Activated T-cell treated with anti-CD3 and anti-CD28 coated beads for 1 hour (primary cell): ENCODE results near the gene GALNT11.
"Not testable (repeated sequence)": the region's sequence is repeated elsewhere in the genome, so short reads cannot be mapped to it uniquely, and the experiment has no call there.

ENCODE experiments used
- DNase-seq: peaks from one replicate; pipeline ENCODE4 v3.0.0-alpha.2; 2020; ENCODE audit warnings: low read depth

Gene GALNT11

DNA sequence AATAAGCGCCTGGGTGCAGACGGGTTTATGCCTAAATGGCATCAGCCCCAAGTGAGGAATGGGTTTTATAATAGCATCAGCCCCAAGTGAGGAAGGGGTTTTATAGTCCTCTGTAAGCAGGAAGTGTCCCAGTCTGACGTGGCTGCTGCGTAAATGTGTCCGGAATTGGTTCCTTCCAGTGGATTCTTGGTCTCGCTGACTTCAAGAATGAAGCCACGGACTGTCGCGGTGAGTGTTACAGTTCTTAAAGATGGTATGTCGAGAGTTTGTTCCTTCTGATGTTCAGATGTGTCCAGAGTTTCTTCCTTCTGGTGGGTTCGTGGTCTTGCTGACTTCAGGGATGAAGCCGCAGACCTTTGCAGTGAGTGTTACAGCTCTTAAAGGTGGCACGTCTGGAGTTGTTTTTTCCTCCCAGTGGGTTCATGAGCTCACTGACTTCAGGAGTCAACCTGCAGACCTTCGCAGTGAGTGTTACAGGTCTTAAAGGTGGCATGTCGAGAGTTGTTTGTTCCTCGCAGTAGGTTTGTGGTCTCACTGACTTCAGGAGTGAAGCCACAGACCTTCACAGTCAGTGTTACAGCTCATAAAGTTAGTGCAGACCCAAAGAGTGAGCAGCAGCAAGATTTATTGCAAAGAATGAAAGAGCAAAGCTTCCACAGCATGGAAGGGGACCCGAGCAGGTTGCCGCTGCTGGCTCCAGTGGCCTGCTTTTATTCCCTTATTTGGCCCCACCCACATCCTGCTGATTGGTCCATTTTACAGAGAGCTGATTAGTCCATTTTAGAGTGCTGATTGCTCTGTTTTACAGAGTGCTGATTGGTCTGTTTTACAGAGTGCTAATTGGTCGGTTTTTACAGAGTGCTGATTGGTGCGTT lies 2.3 kb downstream of the GALNT11 start:
- not testable (repeated sequence) for DNase-seq

DNA sequence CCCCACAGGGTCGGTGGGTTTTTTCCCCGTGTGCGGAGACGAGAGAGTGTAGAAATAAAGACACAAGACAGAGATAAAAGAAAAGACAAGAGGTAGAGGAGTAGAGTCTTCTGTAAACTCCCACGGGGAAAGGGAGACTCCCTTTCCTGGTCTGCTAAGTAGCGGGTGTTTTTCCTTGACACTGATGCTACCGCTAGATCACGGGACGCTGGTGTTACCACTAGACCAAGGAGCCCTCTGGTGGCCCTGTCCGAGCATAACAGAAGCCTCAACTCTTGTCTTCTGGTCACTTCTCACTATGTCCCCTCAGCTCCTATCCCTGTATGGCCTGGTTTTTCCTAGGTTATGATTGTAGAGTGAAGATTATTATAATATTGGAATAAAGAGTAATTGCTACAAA lies 4.6 kb downstream of the GALNT11 start:
- not testable (repeated sequence) for DNase-seq

DNA sequence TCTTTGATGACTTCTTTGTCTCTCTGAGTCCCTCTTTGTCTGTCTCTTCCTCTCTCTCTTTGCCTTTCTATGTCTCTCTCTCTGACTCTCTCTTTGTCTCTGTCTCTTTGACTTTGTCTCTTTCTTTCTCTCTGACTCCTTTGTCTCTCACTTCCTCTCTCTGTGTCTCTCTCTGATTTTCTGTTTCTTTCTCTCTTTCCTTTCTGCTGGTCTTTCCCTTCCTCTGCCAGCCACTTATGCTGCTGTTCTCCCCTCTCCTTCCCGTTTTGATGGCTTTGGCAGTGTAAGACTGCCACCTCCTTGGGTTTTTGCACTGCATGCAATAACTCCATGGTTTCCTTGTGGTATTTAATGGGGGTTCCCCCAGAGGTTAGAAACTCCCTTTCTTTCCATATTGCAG lies 5.2 kb downstream of the GALNT11 start:
- not testable (repeated sequence) for DNase-seq

DNA sequence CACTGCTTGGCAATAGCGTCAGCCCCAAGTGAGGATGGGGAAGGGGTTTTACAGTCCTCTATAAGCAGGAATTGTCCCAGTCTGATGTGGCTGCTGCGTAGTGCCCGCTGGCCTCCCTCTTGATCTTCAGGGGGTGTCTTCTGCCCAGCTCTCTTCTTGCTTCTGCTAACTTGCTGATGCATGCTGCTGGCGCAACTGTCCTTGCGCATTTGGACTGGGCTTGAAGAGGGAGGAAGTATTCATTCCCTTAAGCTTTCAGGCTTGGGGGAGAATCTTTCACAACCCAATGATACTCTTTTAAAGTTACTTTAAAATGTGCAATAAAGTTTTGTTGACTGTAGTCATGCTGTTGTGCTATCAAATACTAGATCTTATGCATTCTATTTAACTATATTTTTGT lies 10.3 kb downstream of the GALNT11 start:
- DNase-seq = no peak

DNA sequence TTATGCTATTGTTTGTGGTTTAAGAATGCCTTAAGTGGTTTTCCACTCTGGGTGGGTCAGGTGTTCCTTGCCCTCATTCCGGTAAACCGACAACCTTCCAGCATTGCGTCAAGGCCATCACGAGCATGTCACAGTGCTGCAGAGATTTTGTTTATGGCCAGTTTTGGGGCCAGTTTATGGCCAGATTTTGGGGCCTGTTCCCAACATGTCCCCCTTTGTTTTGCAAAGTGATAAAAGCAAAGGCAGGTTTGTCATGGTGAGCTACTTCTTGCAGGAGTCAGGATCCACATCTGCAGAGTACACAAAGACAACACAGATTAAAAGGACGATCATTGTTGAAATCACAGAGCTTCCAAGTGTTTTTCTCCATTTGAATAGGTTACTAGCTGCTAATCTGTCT lies 12.9 kb downstream of the GALNT11 start:
- DNase-seq = not testable (repeated sequence)

DNA sequence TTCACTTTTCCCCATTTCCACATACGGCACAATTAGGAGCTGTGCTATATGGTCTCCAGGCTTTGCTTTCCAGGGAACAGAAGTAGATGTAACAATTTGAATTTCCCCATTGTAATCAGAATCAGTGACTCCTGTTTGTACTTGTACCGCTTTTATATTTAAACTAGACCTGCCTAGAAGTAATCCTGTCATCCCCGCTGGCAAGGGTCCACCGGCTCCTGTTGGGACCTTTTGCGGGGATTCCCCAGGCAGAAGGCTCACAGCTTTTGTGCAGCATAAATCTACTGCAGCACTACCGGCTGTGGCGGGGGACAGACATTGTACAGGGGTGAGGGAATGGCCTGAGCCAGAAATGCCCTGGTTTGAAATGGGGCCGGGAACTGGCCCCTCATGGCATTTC lies 17.6 kb downstream of the GALNT11 start:
- not testable (repeated sequence) for DNase-seq

DNA sequence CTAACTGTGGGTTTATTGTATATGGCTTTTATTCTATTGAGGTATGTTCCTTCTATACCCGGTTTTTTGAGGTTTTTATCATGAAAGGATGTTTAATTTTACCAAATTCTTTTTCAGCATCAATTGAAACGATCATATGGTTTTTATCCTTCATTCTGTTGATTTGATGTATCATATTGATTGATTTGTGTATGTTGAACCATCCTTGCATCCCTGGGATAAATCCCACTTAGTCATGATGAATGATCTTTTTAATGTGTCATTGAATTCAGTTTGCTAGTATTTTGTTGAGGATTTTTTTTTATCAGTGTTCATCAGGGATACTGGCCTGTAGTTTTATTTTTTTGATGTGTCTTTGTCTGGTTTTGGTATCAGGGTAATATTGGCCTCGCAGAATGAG lies 19.4 kb downstream of the GALNT11 start:
- not testable (repeated sequence) for DNase-seq

DNA sequence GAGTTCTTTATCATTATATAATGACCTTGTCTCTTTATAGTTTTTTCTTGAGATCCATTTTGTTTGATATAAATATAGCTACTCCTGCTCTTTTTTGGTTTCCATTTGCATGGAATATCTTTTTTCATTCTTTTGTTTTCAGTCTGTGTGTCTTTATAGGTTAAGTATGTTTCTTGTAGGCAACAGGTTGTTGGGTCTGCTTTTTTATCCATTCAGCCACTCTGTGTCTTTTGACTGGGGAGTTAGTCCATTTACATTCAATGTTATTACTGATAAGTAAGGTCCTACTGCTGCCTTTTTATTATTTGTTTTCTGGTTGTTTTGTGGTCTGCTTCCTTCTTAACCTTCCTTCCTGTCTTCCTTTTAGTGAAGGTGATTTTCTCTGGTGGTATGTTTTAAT lies 21.1 kb downstream of the GALNT11 start:
- DNase-seq = no peak

DNA sequence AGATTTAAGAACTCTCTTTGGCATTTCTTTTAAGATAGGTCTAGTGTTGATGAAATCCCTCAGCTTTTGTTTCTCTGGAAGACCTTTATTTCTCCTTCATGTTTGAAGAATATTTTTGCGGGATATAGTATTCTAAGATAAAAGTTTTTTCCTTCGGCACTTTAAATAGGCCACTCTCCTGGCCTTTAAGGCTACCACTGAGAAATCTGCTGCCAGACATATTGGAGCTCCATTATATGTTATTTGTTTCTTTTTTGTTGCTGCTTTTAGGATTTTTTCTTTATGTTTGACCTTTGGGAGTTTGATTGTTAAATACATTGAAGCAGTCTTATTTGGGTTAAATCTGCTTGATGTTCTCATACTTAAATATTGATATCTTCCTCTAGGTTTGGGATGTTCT lies 22.6 kb downstream of the GALNT11 start:
- DNase-seq = no peak

DNA sequence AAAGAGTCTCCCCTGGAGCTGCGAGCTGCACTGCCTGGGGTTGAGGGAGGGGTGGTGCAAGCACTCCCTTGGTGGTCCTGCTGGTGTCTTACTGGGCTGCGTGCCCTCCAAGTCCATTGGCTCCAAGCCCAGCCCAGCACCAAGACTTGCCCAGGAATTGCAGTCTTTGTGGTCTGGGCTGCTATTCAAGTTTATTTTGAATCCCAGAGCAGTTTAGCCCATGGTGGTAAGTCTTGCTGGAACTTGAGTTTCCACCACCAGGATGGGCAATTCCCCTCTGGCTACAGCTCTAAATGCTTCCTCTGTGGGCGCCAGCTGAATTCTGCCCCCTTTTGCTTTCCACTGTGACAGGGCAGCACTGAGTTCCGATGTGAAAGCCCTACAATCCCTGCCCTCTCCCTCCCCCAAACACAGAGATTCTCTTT lies 25.1 kb downstream of the GALNT11 start:
- DNase-seq = no peak

DNA sequence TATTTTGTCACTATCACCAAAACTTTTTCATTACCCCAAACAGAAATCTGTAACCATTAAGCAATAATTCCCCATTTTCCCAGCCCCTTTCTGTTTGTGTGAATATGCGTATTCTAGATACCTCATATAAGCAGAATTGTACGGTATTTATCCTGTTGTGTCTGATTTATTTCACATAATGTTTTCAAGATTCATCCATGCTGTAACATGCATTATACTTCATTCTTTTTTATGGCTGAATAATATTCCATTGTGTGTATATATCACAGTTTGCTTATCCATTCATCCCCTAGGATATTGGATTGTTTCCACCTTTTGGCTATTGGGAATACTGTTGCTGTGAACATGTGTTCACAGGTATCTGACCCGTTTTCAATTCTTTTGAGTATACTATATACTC lies 26.5 kb downstream of the GALNT11 start:
- no peak for DNase-seq

DNA sequence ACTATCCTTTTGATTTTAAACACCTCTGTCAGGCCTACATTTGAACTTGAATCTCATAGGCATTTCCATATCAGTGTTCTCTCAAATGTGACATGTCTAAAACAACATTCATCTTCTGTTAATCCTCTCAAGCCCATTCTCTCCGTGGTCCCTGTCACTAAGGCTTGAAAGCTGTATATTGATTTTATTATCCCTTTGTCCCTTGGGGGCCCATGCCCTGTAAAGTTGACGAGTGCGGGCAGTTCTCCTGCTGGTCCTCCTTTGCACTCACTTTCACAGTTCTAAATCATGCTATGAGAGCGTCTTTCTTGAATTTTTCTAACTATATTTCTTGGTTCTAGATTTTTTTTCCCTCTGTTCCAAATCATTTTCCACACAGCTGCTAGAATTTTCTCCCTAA lies 27.3 kb downstream of the GALNT11 start:
- no peak for DNase-seq

DNA sequence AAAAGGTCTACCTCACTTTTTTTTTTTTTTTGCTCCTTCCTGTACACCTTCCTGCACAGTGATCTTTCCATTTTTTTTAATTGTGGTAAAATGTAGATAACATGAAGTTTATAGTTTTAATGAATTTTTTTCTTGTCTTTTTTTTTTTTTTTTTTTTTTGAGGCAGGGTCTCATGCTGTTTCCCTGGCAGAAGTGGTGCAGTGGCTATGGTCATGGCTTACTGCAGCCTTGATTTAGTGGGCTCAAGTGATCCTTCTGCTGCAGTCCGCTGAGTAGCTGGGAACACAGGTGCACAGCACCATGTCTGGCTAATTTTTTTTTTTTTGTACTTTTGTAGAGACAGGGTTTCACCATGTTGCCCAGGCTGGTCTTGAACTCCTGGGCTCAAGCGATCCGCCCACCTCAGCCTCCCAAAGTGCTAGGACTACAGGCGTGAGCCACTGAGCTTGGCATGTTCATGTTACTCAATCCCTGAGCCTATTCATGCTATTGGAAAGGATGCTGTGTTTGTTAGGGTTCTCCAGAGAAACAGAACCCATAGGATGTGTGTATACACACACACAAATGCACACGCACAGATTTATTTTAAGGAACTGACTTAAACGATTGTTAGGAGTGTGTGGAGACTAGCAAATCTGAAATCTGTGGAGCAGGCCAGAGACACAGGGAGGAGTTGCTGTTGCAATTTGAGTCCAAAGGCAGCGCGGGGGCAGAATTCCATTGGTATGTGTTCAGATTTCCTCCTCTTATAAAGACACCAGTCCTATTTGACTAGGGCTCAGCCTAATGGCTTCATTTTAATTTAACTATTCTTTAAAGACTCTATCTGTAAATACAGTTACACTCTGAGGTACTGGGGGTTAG lies 29.1 kb downstream of the GALNT11 start:
- no peak for DNase-seq

DNA sequence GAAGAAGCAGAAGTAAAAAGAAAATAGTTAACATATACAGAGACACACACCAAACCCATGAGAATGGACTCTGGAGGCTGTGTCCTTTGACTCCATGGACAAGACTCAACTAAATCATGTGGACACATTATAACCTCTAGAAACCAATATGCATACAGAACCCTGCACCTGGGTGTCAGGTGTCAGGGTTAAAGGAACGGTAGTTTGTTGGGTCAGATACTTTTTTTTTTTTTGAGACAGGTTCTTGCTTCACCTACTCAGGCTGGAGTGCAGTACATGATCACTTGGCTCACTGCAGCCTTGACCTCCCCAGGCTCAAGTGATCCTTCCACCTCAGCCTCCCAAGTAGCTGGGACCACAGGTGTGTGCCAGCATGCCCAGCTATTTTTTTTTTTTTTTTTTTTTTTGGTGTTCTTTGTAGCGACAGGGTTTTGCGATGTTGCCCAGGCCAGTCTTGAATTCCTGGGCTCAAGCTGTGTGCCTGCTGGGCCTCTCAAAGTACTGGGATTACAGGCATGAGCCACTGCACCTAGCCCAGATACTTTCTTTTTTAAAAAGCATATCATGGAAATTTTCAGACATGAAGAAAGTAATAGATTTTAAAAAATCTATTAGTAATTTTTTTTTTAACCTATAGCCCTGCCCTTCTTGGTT lies 31.3 kb downstream of the GALNT11 start:
- DNase-seq = no peak

DNA sequence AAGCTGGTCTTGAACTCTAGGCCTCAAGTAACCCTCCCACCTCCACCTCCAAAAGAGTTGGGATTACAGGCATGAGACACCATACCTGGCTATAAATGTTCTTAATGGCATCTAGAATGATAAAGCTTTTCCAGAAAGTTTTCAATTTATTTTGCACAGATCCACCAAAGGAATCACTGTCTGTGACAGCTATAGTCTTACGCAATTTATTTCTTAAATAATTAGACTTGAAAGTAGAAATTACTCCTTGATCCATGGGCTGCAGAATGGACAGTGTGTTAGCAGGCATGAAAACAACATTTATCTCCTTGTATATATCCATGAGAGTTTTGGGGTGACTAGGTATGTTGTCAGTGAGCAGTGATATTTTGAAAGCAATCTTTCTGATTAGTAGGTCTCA lies 33.8 kb downstream of the GALNT11 start:
- DNase-seq = no peak

DNA sequence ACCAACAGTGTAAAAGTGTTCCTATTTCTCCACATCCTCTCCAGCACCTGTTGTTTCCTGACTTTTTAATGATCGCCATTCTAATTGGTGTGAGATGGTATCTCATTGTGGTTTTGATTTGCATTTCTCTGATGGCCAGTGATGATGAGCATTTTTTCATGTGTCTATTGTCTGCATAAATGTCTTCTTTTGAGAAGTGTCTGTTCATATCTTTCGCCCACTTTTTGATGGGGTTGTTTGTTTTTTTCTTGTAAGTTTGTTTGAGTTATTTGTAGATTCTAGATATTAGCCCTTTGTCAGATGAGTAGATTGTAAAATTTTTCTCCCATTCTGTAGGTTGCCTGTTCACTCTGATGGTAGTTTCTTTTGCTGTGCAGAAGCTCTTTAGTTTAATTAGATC lies 35.6 kb downstream of the GALNT11 start:
- DNase-seq = not testable (repeated sequence)

DNA sequence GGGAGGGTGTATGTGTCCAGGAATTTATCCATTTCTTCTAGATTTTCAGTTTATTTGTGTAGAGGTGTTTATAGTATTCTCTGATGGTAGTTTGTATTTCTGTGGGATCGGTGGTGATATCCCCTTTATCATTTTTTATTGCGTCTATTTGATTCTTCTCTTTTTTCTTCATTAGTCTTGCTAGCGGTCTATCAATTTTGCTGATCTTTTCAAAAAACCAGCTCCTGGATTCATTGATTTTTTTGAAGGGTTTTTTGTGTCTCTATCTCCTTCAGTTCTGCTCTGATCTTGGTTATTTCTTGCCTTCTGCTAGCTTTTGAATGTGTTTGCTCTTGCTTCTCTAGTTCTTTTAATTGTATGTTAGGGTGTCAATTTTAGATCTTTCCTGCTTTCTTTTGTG lies 37.7 kb downstream of the GALNT11 start:
- DNase-seq = not testable (repeated sequence)

DNA sequence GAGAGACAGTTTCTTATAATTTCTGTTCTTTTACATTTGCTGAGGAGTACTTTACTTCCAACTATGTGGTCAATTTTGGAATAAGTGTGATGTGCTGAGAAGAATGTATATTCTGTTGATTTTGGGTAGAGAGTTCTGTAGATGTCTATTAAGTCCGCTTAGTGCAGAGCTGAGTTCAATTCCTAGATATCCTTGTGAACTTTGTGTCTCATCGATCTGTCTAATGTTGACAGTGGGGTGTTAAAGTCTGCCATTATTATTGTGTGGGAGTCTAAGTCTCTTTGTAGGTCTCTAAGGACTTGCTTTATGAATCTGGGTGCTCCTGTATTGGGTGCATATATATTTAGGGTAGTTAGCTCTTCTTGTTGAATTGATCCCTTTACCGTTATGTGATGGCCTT lies 38.3 kb downstream of the GALNT11 start:
- not testable (repeated sequence) for DNase-seq

DNA sequence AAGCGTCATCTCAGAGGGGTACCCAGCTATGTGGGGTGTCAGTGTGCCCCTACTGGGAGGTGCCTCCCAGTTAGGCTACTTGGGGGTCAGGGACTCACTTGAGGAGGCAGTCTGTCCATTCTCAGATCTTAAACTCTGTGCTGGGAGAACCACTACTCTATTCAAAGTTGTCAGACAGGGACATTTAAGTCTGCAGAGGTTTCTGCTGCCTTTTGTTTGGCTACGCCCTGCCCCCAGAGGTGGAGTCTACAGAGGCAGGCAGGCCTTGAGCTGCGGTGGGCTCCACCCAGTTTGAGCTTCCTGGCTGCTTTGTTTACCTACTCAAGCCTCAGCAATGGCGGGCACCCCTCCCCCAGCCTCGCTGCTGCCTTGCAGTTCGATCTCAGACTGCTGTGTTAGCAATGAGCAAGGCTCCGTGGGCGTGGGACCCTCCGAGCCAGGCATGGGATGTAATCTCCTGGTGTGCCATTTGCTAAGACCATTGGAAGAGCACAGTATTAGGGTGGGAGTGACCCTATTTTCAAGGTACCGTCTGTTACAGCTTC lies 40.4 kb downstream of the GALNT11 start:
- not testable (repeated sequence) for DNase-seq

DNA sequence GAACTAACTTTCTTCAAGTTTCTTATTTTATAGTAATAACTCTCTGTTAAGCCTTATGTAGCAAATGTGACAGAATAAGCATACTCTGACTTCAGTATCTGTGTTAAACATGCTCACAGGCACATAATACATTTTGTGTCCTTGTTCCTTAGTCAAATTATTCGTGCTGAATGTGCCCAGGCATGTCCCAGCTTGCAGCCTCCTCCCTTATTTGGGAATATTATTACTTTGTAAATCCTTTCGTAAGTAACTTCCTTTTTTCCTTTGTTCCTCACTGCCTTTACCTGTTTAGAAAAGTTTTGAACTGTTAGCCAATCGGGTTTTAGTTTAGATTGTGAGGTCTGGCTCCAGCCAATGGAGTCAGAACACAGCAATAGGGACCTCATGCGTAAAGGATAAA lies 46.9 kb downstream of the GALNT11 start:
- no peak for DNase-seq

DNA sequence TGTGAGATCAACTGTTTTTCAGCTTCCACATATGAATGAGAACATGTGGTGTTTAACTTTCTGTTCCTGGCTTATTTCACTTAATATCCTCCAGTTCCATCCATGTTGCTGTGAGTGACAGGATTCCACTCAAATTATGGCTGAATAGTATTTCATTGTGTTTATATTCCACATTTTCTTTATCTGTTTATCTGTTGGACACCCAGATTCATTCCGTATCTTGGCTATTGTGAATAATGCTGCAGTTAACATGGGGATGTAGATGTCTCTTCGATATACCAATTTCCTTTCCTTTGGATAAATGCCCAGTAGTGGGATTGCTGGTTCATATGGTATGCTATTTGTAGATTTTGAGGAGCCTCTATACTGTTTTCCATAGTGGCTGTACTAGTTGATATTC lies 47.9 kb downstream of the GALNT11 start:
- no peak for DNase-seq

DNA sequence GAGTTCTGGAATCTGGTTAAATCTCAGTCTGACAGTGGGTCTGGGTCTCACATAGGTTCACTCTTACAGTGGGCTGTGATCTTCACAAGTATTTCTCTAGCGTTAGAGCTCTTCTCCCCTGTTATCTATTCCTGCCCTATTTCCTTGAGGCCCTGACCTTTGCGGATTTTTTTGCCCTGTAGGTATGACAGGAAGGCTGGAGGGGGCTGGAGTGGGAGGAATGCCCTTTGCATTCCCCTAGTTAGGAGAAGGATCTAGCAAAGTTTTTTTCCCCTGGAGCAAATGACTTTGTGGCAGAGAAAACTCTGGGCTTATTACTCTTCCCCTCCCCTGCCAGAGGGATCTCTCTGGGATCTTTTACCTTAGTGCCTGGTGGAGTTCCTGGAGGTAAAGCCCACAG lies 49.2 kb downstream of the GALNT11 start:
- no peak for DNase-seq
